HG03565 (cell line): ENCODE measurements around the gene CDS2.
A peak's percentile ranks its signal among the peaks of the same experiment; 100 is the strongest.

Experiments
- ATAC-seq: cut with Tn5 transposase; IDR thresholded peaks from one replicate; pipeline ENCODE4 v1.9.1; 2021; ENCODE audit warnings: mild to moderate bottlenecking, moderate library complexity; ENCODE audit not compliant: unreplicated experiment

Gene CDS2

GRCh38 chr20:5150226-5151076 is 23.6 kb downstream of the CDS2 start:
- ATAC-seq = no peak

GRCh38 chr20:5153152-5153467 is 26.3 kb downstream of the CDS2 start:
- no peak for ATAC-seq

- no peak for ATAC-seq
These were observed 27.1 kb downstream of the CDS2 start for GRCh38 chr20:5153612-5154542.

- no peak for ATAC-seq
These were observed 27.7 kb downstream of the CDS2 start for GRCh38 chr20:5154543-5154925.

GRCh38 chr20:5155404-5155803 is 28.6 kb downstream of the CDS2 start:
- ATAC-seq = no peak

GRCh38 chr20:5156675-5157448 is 30.1 kb downstream of the CDS2 start:
- no peak for ATAC-seq

GRCh38 chr20:5159928-5160327 is 33.1 kb downstream of the CDS2 start:
- no peak for ATAC-seq

- no peak for ATAC-seq
These were observed 34.1 kb downstream of the CDS2 start for GRCh38 chr20:5160882-5161281.

GRCh38 chr20:5161536-5162164 is 34.8 kb downstream of the CDS2 start:
- no peak for ATAC-seq

- no peak for ATAC-seq
These were observed 38.1 kb downstream of the CDS2 start for GRCh38 chr20:5164645-5165625.

GRCh38 chr20:5168651-5169396 is 42.0 kb downstream of the CDS2 start:
- no peak for ATAC-seq

- no peak for ATAC-seq
These were observed 43.5 kb downstream of the CDS2 start for GRCh38 chr20:5170341-5170740.

- ATAC-seq = no peak
These were observed 44.4 kb downstream of the CDS2 start for GRCh38 chr20:5171064-5171789.

- peak; percentile 39 for ATAC-seq
These were observed 45.0 kb downstream of the CDS2 start for GRCh38 chr20:5171790-5172164.

GRCh38 chr20:5172167-5172601 is 45.4 kb downstream of the CDS2 start:
- ATAC-seq = peak; percentile 66

- ATAC-seq = no peak
These were observed 46.2 kb downstream of the CDS2 start for GRCh38 chr20:5172903-5173463.

- no peak for ATAC-seq
These were observed 46.9 kb downstream of the CDS2 start for GRCh38 chr20:5173751-5174150.

GRCh38 chr20:5177071-5177470 is 50.3 kb downstream of the CDS2 start:
- no peak for ATAC-seq
